SK-N-SH (cell line): ENCODE measurements around the gene FGGY. TPM values are rescaled to one million over a fixed set of nuclear protein-coding genes. Genes with fewer than 3 reads are reported as not detected.

Experiments used
- CTCF ChIA-PET: fragments of 300-600, 350-600 bp; formaldehyde crosslinking; extraction: SDS; loops from one replicate; lab custom pipeline; 2021; lab: Yijun Ruan, JAX
- POLR2A ChIA-PET: fragments of 350-600 bp; sonication (Branson Sonifier 250); formaldehyde crosslinking; extraction: SDS; loops from one replicate; lab custom pipeline; 2020; ENCODE audit warnings: antibody characterized with exemption, inconsistent platforms; lab: Yijun Ruan, JAX
- DNase-seq: peaks from one replicate; pipeline ENCODE4 v3.0.0; 2012
- H2AFZ ChIP-seq: fragments of 200-600 bp; sonication (generic); 2 replicates; pipeline ENCODE4 v1.8.1; 2016; ENCODE audit warnings: antibody characterized with exemption, mild to moderate bottlenecking, low read depth
- H3F3A ChIP-seq: fragments of 200-600 bp; sonication (generic); replicated peaks from 2 replicates; pipeline ENCODE3; 2016; ENCODE audit warnings: antibody characterized with exemption, mild to moderate bottlenecking; ENCODE audit not compliant: insufficient read depth
- H3K27ac ChIP-seq, 2 experiments: fragments of 200-500 bp in 1 of 2; fragments of 200-600 bp in 1 of 2; sonication (Bioruptor generic) in 1 of 2; sonication (generic), shearing (Covaris generic) in 1 of 2; 2 replicates each; pipeline versions ENCODE4 v1.5.1 to v1.6.1; 2014 to 2016; ENCODE audit warnings: low read depth in 2 of 2, inconsistent platforms in 1 of 2, low read length in 1 of 2, mild to moderate bottlenecking in 1 of 2, mixed read lengths in 1 of 2
- H3K27me3 ChIP-seq: fragments of 200-600 bp; sonication (generic), shearing (Covaris generic); 2 replicates; pipeline ENCODE4 v1.6.1; 2016; ENCODE audit warnings: mixed run types; ENCODE audit not compliant: insufficient read depth
- H3K36me3 ChIP-seq, 2 experiments: fragments of 200-500 bp in 1 of 2; fragments of 200-600 bp in 1 of 2; sonication (Bioruptor generic) in 1 of 2; sonication (generic) in 1 of 2; replicated peaks in 1 of 2; 2 replicates each; pipeline versions ENCODE3 to v1.5.1; 2014 to 2016; ENCODE audit warnings: low read length in 1 of 2, mild to moderate bottlenecking in 1 of 2; ENCODE audit not compliant: insufficient read depth in 2 of 2, control insufficient read depth in 1 of 2
- H3K4me1 ChIP-seq, 2 experiments: fragments of 200-500 bp in 1 of 2; fragments of 200-600 bp in 1 of 2; sonication (Bioruptor generic) in 1 of 2; sonication (generic), shearing (Covaris generic) in 1 of 2; 2 replicates each; pipeline versions ENCODE4 v1.5.1 to v1.6.1; 2014 to 2016; ENCODE audit warnings: low read depth in 1 of 2, low read length in 1 of 2, mixed run types in 1 of 2; ENCODE audit not compliant: insufficient read depth in 2 of 2, control insufficient read depth in 1 of 2
- H3K4me2 ChIP-seq: fragments of 200-600 bp; sonication (generic), shearing (Covaris generic); 2 replicates; pipeline ENCODE4 v1.6.1; 2017; ENCODE audit warnings: mixed run types
- H3K4me3 ChIP-seq, 2 experiments: fragments of 200-500 bp in 1 of 2; fragments of 200-600 bp in 1 of 2; sonication (Bioruptor generic) in 1 of 2; sonication (generic), shearing (Covaris generic) in 1 of 2; 2 replicates each; pipeline versions ENCODE4 v1.5.1 to v1.8.1; 2014 to 2016; ENCODE audit warnings: low read depth in 2 of 2, inconsistent platforms in 1 of 2, low read length in 1 of 2, mild to moderate bottlenecking in 1 of 2, mixed read lengths in 1 of 2, moderate library complexity in 1 of 2
- H3K79me2 ChIP-seq: fragments of 200-600 bp; sonication (generic); 2 replicates; pipeline ENCODE4 v1.8.1; 2017; ENCODE audit warnings: mild to moderate bottlenecking; ENCODE audit not compliant: insufficient read depth
- H3K9ac ChIP-seq: fragments of 200-600 bp; sonication (generic); 2 replicates; pipeline ENCODE4 v1.6.1; 2017; ENCODE audit warnings: mixed run types
- H3K9me2 ChIP-seq: fragments of 200-600 bp; sonication (generic); 2 replicates; pipeline ENCODE4 v1.6.1; 2017; ENCODE audit warnings: mixed run types
- H3K9me3 ChIP-seq: fragments of 200-600 bp; sonication (generic); 2 replicates; pipeline ENCODE4 v1.6.1; 2017; ENCODE audit warnings: mixed run types, mild to moderate bottlenecking, moderate library complexity
- H4K20me1 ChIP-seq: fragments of 200-600 bp; sonication (generic); 2 replicates; pipeline ENCODE4 v1.6.1; 2017; ENCODE audit warnings: mild to moderate bottlenecking, mixed run types; ENCODE audit not compliant: insufficient read depth
- CHD2 ChIP-seq: fragments of 150-350 bp; IDR thresholded peaks from 2 replicates; pipeline ENCODE4 v1.6.1; 2018; ENCODE audit warnings: low read length; ENCODE audit not compliant: partially characterized antibody
- CTCF ChIP-seq: fragments of 200-600 bp; sonication (generic); IDR thresholded peaks from 2 replicates; pipeline ENCODE4 v1.6.1; 2017; ENCODE audit warnings: antibody characterized with exemption, mild to moderate bottlenecking, moderate library complexity
- ELF1 ChIP-seq: IDR thresholded peaks from 2 replicates; pipeline ENCODE4 v1.4.0; 2012
- EP300 ChIP-seq, 2 experiments: IDR thresholded peaks; 2 replicates each; pipeline versions ENCODE4 v1.4.0 to v1.6.1; 2012; ENCODE audit warnings: borderline replicate concordance in 1 of 2, low read depth in 1 of 2, low read length in 1 of 2
- FOSL2 ChIP-seq: IDR thresholded peaks from 2 replicates; pipeline ENCODE4 v1.4.0; 2012; ENCODE audit warnings: low read depth, mild to moderate bottlenecking, moderate library complexity, borderline replicate concordance
- GABPA ChIP-seq: IDR thresholded peaks from 2 replicates; pipeline ENCODE4 v1.4.0; 2012; ENCODE audit warnings: low read depth, mild to moderate bottlenecking
- JUND ChIP-seq: IDR thresholded peaks from 2 replicates; pipeline ENCODE4 v1.4.0; 2012
- MEF2A ChIP-seq: IDR thresholded peaks from 2 replicates; pipeline ENCODE4 v1.4.0; 2012; ENCODE audit warnings: low read depth, borderline replicate concordance
- PBX3 ChIP-seq: IDR thresholded peaks from 2 replicates; pipeline ENCODE4; 2012
- RAD21 ChIP-seq: IDR thresholded peaks from 2 replicates; pipeline ENCODE4 v1.6.1; 2012; ENCODE audit warnings: mild to moderate bottlenecking, low read length
- RCOR1 ChIP-seq: fragments of 150-350 bp; IDR thresholded peaks from 2 replicates; pipeline ENCODE4 v1.6.1; 2017; ENCODE audit warnings: antibody characterized with exemption, low read length
- REST ChIP-seq: IDR thresholded peaks from 2 replicates; pipeline ENCODE4 v1.6.1; 2012; ENCODE audit warnings: mild to moderate bottlenecking, low read depth, low read length, moderate library complexity
- RFX5 ChIP-seq: IDR thresholded peaks from 2 replicates; pipeline ENCODE4 v1.6.1; 2012; ENCODE audit warnings: mild to moderate bottlenecking, improper control_type of control experiment, low read length
- RXRA ChIP-seq: IDR thresholded peaks from 2 replicates; pipeline ENCODE4 v1.4.0; 2012; ENCODE audit warnings: low read depth, mild to moderate bottlenecking, borderline replicate concordance
- TAF1 ChIP-seq: IDR thresholded peaks from 2 replicates; pipeline ENCODE4 v1.6.1; 2012; ENCODE audit warnings: low read depth, mild to moderate bottlenecking, low read length, moderate library complexity, borderline replicate concordance
- USF1 ChIP-seq: IDR thresholded peaks from 2 replicates; pipeline ENCODE4 v1.4.0; 2012; ENCODE audit warnings: low read depth, borderline replicate concordance
- USF2 ChIP-seq: fragments of 150-350 bp; IDR thresholded peaks from 2 replicates; pipeline ENCODE4 v1.6.1; 2017; ENCODE audit warnings: antibody characterized with exemption, low read length, low read depth, borderline replicate concordance
- YY1 ChIP-seq: IDR thresholded peaks from 2 replicates; pipeline ENCODE4 v1.4.0; 2012; ENCODE audit warnings: low read depth, mild to moderate bottlenecking
- ZBTB33 ChIP-seq: IDR thresholded peaks from 2 replicates; pipeline ENCODE4 v1.4.0; 2012; ENCODE audit warnings: low read depth, borderline replicate concordance
- polyA plus RNA-seq, 3 experiments: library from polyadenylated mRNA; depleted of rRNA; stranded (reverse); fragments of >200 nt; gene quantifications; 2 replicates each; pipeline ENCODE4 v1.2.3, GENCODE V29; 2012

Gene FGGY
- polyA plus RNA-seq, 1 of the 3 experiments (the other 2 are of a cell fraction), result 10.3 TPM

GRCh38 chr1:59305188-59305587 is 8.3 kb downstream of the FGGY start:
- peaks cover 0 to 5% of the 10 kb centered on the region in 2 experiments for H3K36me3 ChIP-seq
- no peak overlapping the region for H2AFZ ChIP-seq
- H3K9me3 ChIP-seq, result no peaks in the 10 kb centered on the region; the same call in 1 of the 2 replicates
- H3K4me1 ChIP-seq, result no peaks in the 10 kb centered on the region; a peak in 1 of 4 replicates
- H3K27me3 ChIP-seq, result no peaks in the 10 kb centered on the region
- no peak overlapping the region for H3K27ac ChIP-seq
- no peak overlapping the region for H3K4me3 ChIP-seq
- DNase-seq, result no peak
- TF ChIP-seq YY1, result no peak
- no peak for TF ChIP-seq RFX5
- no peak for TF ChIP-seq ELF1
- no peak for TF ChIP-seq REST
- no peak for TF ChIP-seq USF2
- TF ChIP-seq FOSL2, result no peak
- no peaks in the 10 kb centered on the region for H3F3A ChIP-seq
- H3K9me2 ChIP-seq, result no peaks in the 10 kb centered on the region
- 0 out of 2 replicates have a peak, but pooled peaks cover under 1% of the 10 kb centered on the region for H3K79me2 ChIP-seq
- ChIA-PET POLR2A (interaction anchor here (0.6 kb wide), 1 partner anchor 289 kb away, joined by 3 read pairs; no protein-coding TSS in a partner anchor), CTCF (no interaction called here)
- no peaks in the 10 kb centered on the region for H4K20me1 ChIP-seq
- H3K9ac ChIP-seq, result no peak overlapping the region
- H3K4me2 ChIP-seq, result no peak overlapping the region

- H4K20me1 ChIP-seq, result no peaks in the 10 kb centered on the region
- ChIA-PET CTCF (interaction anchor here (0.7 to 1.3 kb wide), 2 partner anchors 8 to 9 kb away, joined by 3 to 4 read pairs; no protein-coding TSS in a partner anchor), POLR2A (no interaction called here)
- TF ChIP-seq RXRA (no peak), RFX5 (no peak), CHD2 (no peak), MEF2A (no peak), ZBTB33 (no peak), GABPA (no peak), PBX3 (no peak), JUND (no peak), EP300 (IDR thresholded peaks at IDR 0.05; ENCODE audit: borderline replicate concordance in 1 of 2, low read depth in 1 of 2, low read length in 1 of 2) (no peak), TAF1 (no peak), RCOR1 (no peak), CTCF (no peak), RAD21 (no peak), USF1 (no peak)
Observed at GRCh38 chr1:59307591-59307990, 10.7 kb downstream of the FGGY start.

More at GRCh38 chr1:59307591-59307990, 10.7 kb downstream of the FGGY start:
- no peak overlapping the region for H3K4me2 ChIP-seq
- no peaks in the 10 kb centered on the region for H3K79me2 ChIP-seq
- no peaks in the 10 kb centered on the region; the same call in 1 of the 2 replicates for H3K9me3 ChIP-seq
- H3K4me3 ChIP-seq, result no peak overlapping the region
- H3F3A ChIP-seq, result no peaks in the 10 kb centered on the region
- H3K4me1 ChIP-seq, result no peaks in the 10 kb centered on the region; a peak in 1 of 4 replicates
- no peaks in the 10 kb centered on the region for H3K9me2 ChIP-seq
- H3K36me3 ChIP-seq, result no peaks in the 10 kb centered on the region
- H3K9ac ChIP-seq, result no peak overlapping the region
- no peak overlapping the region for H3K27ac ChIP-seq
- no peak overlapping the region for H2AFZ ChIP-seq
- no peak for DNase-seq
- H3K27me3 ChIP-seq, result no peaks in the 10 kb centered on the region
